Glutamatergic neuron (in vitro differentiated cells): Measurements from ENCODE around the gene PLA2G6. TPM values are rescaled to one million over a fixed set of nuclear protein-coding genes. Genes with fewer than 3 reads are reported as not detected.
A peak's percentile ranks its signal among the peaks of the same experiment; 100 is the strongest.

Source experiments
- DNase-seq: peaks from one replicate; pipeline ENCODE4 v3.0.0; 2022
- H3K27ac Mint-ChIP-seq: one replicate; pipeline ENCODE4 v1.8.0; 2020; ENCODE audit warnings: mild to moderate bottlenecking, mixed read lengths, inconsistent platforms; ENCODE audit not compliant: unreplicated experiment
- H3K27me3 Mint-ChIP-seq: one replicate; pipeline ENCODE4 v1.8.0; 2020; ENCODE audit warnings: mild to moderate bottlenecking, moderate library complexity, mixed read lengths, inconsistent platforms; ENCODE audit not compliant: unreplicated experiment
- H3K36me3 Mint-ChIP-seq: one replicate; pipeline ENCODE4 v1.8.0; 2020; ENCODE audit warnings: mild to moderate bottlenecking, mixed read lengths, inconsistent platforms; ENCODE audit not compliant: unreplicated experiment
- H3K4me1 Mint-ChIP-seq: one replicate; pipeline ENCODE4 v1.8.0; 2020; ENCODE audit warnings: mild to moderate bottlenecking, low read depth, mixed read lengths, inconsistent platforms; ENCODE audit not compliant: unreplicated experiment
- H3K4me3 Mint-ChIP-seq: one replicate; pipeline ENCODE4 v1.8.0; 2020; ENCODE audit warnings: mild to moderate bottlenecking, mixed read lengths, inconsistent platforms; ENCODE audit not compliant: unreplicated experiment
- H3K9me3 Mint-ChIP-seq: one replicate; pipeline ENCODE4 v1.8.0; 2020; ENCODE audit warnings: mild to moderate bottlenecking, moderate library complexity, mixed read lengths, inconsistent platforms; ENCODE audit not compliant: unreplicated experiment
- total RNA-seq: library from RNA; stranded (reverse); fragmentation: NEBNext Ultra II Directional; extraction: Animal tissue kit (Norgen Biotek cat#: 25700); gene quantifications from one replicate; pipeline ENCODE4 v1.2.1, GENCODE V29; 2021; ENCODE audit not compliant: unreplicated experiment
- TF ChIP-seq, protein P1 (sequence below): fragments of 200-600 bp; sonication (generic); IDR thresholded peaks from one replicate; pipeline ENCODE4 v1.5.0; 2021; ENCODE audit not compliant: partially characterized antibody, unreplicated experiment

PLA2G6 gene
- total RNA-seq, 1 donor from 2014 or later = 42.2 TPM

DNA sequence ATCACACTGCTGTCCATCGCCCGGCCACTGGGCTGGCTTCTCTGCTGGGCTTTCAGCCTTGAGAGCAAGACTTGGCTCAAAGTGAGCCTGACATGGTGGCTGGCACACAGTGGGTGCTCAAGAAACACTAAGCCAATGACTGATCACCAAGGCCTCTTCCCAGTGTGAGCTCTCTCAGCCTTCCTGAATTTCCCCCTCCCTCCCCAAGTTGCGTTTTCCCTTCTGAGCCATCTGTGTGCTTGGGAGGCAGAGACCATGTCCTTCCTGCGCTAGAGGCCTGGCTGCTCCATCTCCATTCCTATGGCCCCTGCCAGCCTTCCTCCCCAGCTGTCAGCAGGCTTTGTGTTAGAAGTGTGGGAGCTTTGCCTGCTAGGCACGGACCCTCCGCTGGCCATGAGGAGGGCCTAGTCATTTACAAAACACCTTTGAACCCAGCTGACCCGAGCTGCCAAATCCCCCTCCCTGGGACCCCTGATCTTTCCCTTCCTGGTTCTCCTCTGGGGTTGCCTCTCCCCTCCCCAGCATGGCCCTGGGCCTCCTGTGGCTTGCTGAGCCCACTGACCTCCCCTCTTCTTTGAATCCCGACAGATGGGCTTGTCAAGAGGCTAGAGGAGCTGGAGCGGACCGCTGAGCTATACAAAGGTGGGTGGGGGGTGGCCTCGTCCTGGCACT lies 111.2 kb downstream of the PLA2G6 start:
- peak overlapping the region; percentile 26 for H3K4me3 Mint-ChIP-seq
- no peaks in the 10 kb centered on the region for H3K36me3 Mint-ChIP-seq
- no peak for DNase-seq
- TF ChIP-seq, protein P1, sequence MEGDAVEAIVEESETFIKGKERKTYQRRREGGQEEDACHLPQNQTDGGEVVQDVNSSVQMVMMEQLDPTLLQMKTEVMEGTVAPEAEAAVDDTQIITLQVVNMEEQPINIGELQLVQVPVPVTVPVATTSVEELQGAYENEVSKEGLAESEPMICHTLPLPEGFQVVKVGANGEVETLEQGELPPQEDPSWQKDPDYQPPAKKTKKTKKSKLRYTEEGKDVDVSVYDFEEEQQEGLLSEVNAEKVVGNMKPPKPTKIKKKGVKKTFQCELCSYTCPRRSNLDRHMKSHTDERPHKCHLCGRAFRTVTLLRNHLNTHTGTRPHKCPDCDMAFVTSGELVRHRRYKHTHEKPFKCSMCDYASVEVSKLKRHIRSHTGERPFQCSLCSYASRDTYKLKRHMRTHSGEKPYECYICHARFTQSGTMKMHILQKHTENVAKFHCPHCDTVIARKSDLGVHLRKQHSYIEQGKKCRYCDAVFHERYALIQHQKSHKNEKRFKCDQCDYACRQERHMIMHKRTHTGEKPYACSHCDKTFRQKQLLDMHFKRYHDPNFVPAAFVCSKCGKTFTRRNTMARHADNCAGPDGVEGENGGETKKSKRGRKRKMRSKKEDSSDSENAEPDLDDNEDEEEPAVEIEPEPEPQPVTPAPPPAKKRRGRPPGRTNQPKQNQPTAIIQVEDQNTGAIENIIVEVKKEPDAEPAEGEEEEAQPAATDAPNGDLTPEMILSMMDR = no peak
- H3K4me1 Mint-ChIP-seq = peaks cover 31% of the 10 kb centered on the region
- peak overlapping the region; percentile 88 for H3K27ac Mint-ChIP-seq
- peaks cover 12% of the 10 kb centered on the region for H3K27me3 Mint-ChIP-seq
- H3K9me3 Mint-ChIP-seq = peaks cover 8% of the 10 kb centered on the region

DNA sequence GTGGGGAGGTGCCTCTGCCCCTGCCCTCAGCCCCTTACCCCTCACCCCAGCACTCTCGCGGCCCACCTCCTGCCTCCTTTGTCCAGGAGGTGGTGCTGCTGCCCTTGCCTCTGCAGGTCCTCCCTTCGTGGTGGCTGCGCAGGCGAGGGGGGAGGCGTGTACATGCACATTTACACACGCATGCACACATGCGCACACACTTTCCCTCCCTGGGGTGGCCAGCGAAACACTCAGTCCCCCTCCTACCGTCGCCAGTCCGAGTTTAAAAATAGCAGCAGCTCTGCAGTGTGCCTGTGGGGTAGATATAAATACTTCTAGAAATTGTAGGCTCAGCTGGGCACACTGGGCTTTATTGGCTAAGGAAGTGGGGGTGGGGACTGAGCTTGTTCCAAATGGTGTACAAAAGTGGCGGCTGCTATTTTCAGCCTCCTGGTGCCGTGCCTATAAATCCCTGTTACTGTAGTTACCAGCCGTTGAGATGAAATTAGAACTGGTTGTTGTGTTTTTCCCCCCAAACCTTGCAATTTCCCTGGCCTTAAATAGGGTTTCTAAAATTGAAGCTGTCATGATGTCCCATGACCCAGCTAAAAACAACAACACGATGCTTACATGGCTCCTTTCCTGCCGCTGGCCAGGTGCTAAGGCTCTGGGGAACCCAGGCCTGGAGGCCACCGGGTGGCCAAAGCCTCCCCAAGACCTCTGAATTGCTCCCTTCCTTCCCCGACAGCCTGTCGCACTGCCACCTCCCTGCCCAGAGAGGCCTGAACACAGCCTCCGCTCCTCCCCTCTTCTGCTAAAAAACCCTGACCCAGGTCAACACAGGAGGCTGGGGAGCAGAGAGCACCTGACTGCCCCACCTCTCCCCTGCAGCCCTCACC lies 112.0 kb downstream of the PLA2G6 start:
- Mint-ChIP-seq H3K4me3 (peak overlapping the region; percentile 26), H3K27me3 (peaks cover 12% of the 10 kb centered on the region), H3K27ac (peak overlapping the region; percentile 88), H3K9me3 (peaks cover 8% of the 10 kb centered on the region), H3K4me1 (peaks cover 31% of the 10 kb centered on the region), H3K36me3 (no peaks in the 10 kb centered on the region)
- TF ChIP-seq, protein P1 = peak; percentile 47
- DNase-seq = peak; percentile 81

DNA sequence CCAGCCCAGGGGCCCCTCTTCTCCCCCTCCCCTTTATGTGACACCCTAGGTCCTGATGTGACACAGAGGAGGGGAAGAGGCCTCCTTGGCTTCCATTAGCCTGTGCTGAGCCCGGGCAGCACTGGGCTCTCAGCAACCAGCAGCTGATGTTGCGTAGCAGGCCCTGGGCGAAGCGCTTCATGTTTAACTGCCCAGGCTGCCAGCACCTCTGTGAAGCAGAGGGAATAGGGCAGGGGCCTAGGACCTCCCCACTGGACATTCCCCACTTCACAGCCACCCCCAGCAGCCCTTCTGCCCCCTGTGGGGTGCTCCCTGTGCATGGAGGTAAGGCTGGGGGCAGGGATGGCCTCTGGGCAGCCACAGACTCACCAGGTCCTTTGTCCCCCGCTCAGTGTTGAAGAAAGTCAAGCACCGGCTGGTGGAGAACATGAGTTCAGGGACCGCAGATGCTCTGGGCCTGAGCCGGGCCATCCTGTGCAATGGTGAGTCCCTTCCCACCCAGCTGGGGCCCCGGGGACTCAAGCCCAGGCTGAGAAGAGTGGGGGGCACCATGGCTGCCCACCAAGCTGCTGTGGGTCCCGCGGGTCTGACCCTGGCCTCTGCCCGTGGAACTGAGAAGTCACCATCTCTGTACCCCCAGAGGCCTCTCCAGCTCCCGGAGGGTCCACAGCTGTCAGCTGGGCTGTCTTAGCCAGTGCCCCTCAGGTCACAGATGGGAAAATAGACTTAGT lies 112.8 kb downstream of the PLA2G6 start:
- DNase-seq = no peak
- Mint-ChIP-seq H3K36me3 (no peaks in the 10 kb centered on the region), H3K27me3 (peaks cover 12% of the 10 kb centered on the region), H3K9me3 (peaks cover 8% of the 10 kb centered on the region), H3K4me3 (no peak overlapping the region), H3K4me1 (peaks cover 29% of the 10 kb centered on the region), H3K27ac (no peak overlapping the region)
- TF ChIP-seq, protein P1 = no peak

DNA sequence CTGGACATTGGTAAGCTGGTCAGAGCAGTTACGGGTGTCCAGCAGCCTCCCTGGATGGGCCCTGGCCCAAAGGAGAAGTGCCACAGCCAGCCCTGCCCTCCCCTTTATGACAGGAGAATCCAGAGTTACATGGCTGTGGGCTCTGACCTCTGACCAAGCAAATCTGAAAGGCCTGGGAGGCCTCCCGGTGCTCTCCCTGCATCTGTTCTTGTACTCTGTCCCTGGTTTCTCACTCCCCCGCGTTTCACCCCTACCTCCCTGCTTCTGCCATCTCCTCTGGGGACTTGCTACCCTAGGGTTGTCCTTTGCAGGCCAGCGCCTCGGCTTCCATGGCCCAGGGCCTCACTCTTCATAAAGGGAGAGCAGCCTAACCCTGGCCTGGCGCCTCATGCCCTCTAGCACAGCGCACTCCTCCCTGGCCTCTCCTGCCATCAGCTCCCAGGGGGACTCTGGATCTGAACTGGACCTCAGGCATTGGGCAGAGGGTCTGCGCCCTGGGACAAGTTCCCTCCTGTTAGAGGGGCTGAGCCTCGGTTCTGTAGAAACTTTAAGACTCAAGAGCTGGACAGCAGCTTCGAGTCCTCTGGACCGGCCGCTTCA lies 113.8 kb downstream of the PLA2G6 start:
- TF ChIP-seq, protein P1 = no peak
- H3K4me3 Mint-ChIP-seq = no peak overlapping the region
- DNase-seq = no peak
- peaks cover 8% of the 10 kb centered on the region for H3K9me3 Mint-ChIP-seq
- H3K27me3 Mint-ChIP-seq = peaks cover 8% of the 10 kb centered on the region
- H3K27ac Mint-ChIP-seq = no peak overlapping the region
- H3K4me1 Mint-ChIP-seq = peaks cover 27% of the 10 kb centered on the region
- H3K36me3 Mint-ChIP-seq = no peaks in the 10 kb centered on the region
